HG02759 (cell line): Measurements from ENCODE around the gene FRG2B.
"Not testable (repeated sequence)": the region's sequence is repeated elsewhere in the genome, so short reads cannot be mapped to it uniquely, and the experiment has no call there.

ENCODE experiments used
- ATAC-seq: cut with Tn5 transposase; IDR thresholded peaks from one replicate; pipeline ENCODE4 v1.9.1; 2021; ENCODE audit warnings: mild to moderate bottlenecking, moderate library complexity; ENCODE audit not compliant: unreplicated experiment

FRG2B gene

DNA sequence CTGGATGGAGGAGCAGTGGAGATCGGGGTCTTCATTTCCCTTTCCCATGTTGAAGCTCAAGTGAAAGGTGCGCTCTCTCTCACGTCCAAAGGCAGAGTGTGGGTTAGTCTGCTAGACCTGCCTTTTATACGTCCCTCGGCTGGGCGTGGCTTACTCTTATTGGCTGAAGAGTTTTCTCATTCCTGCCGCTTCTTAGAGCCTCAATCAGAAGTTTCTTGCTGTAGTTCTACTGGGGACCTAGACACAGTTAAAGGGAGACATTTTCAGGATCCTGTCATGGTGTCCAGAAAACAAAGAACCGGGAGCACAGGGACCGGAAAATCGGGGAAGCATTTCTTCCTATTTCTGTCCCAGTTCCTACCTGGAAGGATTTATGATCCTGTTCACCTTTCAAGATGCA lies at the start of gene FRG2B:
TSS of gene FRG2B (minus strand) at position 101 of the 400 bp plus-strand sequence. CDS start at position 48, 53 bp downstream.
- not testable (repeated sequence) for ATAC-seq

DNA sequence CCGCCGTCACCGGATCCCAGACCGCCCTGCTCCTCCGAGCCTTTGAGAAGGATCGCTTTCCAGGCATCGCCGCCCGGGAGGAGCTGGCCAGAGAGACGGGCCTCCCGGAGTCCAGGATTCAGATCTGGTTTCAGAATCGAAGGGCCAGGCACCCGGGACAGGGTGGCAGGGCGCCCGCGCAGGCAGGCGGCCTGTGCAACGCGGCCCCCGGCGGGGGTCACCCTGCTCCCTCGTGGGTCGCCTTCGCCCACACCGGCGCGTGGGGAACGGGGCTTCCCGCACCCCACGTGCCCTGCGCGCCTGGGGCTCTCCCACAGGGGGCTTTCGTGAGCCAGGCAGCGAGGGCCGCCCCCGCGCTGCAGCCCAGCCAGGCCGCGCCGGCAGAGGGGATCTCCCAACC lies 40.9 kb upstream of the FRG2B start:
- not testable (repeated sequence) for ATAC-seq

DNA sequence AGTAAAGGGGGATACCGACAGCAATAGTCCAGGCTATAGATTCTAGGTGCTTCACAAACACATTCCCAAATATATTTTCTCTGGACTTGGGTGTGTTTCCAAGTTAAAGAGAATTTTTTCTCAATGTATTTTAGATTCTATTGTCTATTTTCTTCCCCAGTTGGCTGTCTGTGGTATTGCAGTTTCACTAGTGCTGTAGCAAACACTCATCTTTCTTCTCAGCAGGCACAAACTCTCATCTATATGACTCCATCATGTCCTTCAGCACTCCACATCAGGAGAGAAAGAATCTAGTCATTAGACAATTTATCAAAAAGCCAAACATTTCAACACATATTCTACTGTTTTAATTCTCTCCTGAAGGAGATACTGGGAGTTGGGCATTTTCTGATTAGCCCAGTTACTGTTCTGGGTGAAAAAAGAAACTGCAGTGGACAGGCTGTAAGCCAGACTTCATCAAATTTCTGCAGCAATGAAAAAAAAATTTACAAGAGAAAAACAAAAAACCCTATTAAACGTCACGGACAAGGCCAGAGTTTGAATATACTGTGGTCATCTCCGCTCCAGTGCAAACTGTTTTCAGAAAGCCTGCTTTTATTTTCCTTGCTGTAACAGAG lies 37.1 kb upstream of the FRG2B start:
- not testable (repeated sequence) for ATAC-seq

DNA sequence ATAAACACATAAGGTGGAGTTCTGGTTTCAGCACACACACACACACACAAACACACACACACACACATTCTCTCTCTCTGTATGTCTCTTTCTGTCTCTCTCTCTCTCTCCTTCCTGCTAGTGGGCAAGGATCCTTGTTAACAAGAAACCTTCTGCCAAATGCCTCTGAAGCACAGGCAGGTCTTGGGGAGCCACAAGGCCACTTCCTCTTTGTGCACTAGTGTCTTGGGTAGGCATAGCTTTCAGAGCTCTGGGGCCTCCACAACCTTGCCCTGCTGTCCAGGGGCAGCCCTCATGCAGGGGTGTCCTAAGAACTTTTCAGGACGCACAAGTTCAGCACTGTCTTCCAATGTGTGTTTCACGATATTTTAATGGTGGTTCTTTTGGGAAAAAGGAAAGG lies 34.5 kb upstream of the FRG2B start:
- not testable (repeated sequence) for ATAC-seq

DNA sequence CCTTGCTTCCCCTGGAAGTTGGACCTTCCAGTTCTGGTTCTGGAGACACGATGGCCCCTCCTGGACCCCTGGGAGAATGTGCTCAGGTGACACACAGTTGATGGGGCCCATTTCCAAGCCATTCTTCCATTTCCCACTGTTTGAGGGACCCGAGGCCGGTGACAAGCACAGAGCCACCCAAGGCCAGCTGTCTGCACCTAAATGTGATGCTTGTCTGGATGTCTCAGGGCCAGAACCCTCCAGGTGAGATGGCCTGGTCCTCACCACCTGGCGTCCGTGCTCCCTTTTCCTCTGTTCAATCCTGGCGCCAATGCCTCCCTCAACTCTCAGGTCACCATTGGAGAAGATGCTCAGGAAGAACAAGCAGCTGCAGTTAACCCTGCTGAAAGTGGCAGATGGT lies 33.9 kb upstream of the FRG2B start:
- ATAC-seq: not testable (repeated sequence)

DNA sequence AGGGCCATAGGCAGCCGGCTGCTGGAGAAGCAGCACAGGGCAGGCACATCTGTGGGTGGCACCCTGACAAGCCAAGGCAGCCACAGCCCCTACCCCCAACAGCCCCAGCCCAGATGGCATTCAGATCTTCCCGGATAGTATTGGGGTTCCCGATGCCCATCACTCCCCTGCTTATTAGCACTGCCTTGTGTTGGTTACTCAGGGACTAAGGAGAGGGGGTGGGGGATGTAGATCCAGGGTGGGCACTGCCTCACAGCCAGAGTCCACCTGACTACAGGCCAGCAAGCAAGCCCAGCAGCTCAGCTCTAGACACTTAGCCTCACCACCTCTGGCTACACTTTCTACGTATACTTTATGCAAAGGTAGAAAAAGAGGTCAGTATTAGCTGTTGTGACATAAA lies 30.7 kb upstream of the FRG2B start:
- not testable (repeated sequence) for ATAC-seq

DNA sequence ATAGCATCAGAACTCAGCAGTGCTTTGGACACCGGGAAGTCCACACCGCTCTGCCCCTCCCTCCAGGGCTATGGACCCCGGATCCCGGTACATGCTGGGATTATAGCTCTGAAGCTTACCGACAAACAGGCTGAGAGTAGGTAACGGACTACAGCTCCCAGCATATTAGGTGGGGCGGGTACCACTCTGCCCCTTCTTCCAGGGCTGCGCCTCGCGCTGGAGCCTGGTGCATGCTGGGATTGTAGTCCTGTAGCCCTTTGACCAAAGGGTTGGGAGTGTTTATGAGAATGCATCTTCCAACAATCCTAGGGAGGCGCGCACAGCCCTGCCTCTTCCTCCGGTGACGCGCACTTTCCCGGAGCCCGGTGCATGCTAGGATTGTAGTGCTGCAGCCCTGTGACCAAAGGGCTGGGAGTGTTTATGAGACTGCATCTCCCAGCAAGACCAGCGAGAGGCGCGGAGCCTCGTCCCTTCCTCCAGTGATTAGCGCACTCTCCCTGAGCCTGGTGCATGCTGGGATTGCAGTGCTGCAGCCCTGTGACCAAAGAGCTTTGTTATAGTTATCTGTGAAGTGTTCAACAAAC lies 22.4 kb upstream of the FRG2B start:
- not testable (repeated sequence) for ATAC-seq

DNA sequence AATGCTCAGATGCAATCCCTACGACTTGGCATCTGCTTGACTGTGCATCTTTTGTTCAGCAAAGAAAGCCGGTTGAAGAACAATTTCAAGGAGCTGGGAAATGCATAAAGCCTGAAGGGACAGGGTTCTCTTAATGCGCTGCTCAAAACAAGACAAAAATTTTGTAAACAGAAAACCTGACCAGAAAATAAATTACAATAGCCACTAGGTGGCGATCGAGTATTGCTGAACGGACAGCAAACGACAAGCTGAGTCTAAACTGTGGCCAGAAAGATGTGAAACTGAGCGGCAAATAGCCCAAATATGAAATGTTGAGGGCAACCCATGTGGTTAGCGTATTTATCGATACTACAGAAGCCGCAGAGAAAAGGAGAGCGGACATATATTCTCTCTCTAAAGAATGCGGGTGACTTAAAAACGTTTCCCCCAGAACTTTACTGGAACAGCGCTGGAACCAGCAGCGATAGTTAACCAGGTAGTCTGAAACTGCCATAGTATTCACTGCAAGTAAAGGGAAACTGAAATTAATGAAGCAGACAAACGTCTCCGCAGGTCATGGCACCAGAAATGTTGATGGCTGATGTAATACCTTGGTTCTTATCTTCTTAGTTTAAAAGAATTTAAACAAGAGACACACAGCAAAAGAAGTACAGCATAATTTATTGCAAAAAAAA lies 20.6 kb upstream of the FRG2B start:
- ATAC-seq: peak; percentile 92

DNA sequence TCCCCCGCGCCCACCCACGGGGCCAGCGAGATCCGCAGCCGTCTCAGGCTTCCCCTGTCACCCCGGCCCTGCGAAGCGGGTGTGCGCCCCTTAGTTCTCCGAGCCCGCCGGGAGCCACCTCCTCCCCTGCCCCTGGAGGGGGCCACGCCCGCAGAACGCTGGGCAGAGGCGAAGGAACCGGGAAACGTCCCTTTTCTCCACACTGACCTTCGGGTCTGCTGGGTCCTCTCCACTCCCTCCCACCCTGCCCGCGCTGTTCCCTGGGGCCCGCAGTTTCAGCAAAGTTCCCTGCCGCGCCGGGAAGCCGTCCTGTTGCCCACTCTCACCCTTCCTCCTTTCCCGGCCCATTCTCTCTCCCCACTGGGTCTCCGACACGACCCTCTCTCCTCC lies 11.2 kb upstream of the FRG2B start:
- ATAC-seq: not testable (repeated sequence)

DNA sequence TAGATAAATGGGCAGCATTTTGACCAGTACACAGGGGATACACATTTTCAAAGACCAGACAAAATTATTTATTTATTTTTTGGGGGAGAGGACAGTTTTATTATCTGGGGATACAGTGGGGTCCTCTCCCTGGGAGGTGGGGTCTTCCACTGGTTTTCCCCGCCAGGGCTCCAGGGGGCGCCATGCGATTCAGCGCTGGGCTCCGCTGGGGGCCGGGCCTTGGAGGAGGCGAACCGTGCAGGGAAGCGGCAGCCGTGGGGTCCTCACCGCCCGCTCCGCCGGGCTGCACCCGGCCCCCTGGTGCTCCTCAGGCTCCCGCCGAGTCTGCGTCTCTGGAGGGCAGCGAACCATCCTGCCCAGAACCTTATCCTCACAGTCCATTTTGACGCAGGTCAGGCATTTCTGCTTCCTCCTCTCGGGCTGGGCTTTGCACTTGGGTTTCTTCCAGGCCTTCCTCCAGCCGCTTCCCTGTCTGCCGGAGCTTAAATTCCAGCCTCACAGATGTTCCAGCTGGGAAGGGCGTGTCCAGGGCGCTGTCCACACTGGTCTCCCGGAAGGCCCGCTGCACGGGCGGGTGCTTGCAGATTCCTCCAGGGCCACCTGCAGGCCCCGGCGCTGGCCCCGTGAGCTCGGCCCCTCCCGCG lies 10.7 kb upstream of the FRG2B start:
- not testable (repeated sequence) for ATAC-seq

DNA sequence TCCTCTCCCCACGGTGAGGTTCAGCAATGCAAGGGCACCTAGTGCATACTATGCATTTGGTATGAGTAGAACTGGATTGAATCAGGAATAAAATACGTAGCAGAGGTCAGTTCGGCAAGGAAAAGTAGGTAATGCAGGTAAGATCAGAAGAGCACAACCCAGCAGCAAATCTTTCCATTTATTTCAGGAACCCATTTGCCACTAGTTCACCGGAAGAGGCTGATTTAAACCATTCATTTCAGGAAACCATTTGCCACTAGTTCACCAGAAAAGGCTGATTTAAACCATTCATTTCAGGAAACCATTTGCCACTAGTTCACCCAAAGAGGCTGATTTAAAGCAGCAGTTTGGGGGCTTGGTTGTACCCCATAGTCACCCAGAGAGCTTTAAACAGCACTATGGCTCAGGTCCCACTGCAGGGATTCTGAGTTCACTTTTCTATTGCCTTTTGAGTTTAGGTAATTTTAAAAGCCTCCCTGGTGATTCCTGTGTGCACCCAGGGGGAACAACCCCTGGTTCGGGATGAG lies 4.2 kb upstream of the FRG2B start:
- not testable (repeated sequence) for ATAC-seq

DNA sequence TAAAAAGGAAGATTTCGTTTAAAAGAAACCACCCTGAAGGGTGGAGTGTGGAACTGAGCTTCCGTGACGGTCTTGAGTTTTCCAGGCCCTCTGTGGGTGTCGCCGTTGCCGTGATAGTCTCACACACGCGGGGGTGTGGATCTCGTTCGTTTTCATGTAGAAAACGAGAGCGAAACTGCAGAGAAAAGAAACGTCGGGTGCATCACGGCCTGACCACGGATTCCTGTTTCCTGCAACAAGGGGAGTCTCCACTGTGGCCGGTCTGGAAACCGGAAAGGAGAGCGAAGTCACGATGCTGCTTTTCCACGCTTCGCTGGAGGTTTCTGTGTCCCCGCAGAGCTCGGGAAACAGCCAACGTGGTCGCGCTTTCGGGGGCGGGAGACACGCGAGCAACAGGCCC lies 4.1 kb downstream of the FRG2B start:
- ATAC-seq: not testable (repeated sequence)

DNA sequence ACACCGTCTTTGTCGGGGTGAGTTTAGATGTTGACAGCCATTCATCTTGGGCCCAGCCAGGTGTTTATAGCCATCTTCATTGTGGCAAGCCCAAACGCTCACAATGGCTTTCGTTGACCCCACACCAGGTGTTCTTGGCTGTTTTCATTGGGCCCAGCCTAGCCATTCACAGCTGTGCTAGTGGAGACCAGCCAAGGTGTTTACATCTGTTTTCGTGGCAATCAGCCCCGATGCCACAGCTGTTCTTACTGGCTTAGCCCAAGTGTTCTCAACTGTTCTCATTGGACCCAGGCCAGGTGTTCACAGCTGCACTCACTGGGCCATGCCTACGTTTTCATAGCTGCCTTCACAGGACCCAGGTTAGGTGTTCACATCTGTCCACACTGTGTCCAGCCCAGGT lies 7.7 kb downstream of the FRG2B start:
- no peak for ATAC-seq

DNA sequence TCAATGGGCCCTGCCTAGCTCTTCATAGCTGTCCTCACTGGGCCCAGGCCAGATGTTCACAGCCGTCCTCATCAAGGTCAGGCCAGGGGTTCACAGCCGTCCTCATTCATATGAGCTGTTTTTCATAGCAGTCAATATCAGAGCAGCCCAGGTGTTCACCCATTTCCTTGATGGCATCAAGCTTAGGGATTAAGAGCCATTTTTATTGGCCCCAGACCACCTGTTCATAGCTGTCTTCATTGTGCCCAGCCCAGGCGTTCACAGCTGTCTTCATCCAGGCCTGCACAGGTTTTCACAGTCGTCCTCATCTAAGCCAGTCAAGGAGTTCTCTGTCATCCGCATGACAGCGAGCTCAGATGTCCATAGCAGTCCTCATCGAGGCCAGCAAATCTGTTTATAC lies 9.4 kb downstream of the FRG2B start:
- ATAC-seq: no peak

DNA sequence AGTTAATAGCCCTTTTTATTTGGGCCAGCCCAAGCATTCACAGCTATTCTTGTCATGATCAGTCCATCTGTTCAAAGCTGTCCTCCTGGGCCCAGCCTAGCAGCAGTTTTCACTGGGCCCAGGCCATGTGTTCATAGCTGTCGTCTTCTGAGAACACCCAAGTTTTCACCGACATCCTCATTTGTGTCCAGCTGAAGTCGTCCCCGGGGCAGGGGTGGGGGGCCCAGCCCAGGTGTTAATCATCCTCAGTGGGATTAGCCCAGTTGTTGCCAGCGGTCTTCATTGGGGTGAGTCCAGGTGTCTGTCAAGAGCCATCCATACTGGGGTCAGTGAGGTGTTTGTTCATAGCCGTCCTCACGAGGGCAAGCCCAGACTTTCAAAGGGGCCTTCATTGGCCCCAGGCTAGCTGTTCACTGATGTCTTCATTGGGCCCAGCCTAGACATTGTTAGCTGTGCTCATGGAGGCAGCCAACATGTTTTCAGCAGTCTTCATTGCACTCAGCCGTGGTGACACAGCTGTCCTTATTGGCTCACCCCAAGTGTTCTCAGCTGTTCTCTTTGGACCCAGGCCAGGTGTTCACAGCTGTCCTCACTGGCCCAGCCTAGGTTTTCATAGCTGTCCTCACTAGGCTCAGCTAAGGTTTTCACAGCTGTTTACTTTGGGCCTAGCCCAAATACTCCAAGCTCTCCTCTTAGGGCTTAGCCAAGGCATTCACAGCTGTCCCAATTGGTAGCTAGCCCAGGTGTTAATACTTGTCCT lies 10.0 kb downstream of the FRG2B start:
- ATAC-seq: no peak

DNA sequence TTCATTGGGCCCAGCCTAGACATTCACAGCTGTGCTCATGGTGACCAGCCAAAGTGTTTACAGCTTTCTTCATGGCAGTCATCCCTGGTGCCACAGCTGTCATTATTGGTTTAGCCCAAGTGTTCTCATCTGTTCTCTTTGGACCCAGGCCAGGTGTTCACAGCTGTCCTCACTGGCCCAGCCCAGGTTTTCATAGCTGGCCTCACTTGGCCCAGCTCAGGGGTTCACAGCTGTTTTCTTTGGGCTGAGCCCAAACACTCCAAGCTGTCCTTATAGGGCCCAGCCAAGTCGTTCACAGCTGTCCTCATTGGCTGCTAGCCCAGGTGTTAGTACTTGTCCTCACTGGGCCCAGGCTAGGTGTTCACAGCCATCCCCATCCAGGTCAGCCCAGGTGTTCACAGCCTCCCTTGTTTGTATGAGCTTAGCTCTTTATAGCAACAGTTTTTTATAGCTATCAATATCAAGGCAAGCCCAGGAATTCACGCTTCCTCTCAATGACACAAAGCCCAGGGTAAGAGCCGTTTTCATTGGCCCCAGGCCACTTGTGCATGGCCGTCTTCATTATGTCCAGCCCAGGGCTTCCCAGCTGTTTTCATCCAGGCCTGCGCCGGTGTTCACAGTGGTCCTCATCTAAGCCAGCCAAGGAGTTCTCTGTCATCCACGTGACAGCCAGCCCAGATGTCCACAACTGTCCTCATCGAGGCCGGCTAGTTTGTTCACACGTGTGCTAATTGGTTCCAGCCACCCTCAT lies 11.6 kb downstream of the FRG2B start:
- no peak for ATAC-seq

DNA sequence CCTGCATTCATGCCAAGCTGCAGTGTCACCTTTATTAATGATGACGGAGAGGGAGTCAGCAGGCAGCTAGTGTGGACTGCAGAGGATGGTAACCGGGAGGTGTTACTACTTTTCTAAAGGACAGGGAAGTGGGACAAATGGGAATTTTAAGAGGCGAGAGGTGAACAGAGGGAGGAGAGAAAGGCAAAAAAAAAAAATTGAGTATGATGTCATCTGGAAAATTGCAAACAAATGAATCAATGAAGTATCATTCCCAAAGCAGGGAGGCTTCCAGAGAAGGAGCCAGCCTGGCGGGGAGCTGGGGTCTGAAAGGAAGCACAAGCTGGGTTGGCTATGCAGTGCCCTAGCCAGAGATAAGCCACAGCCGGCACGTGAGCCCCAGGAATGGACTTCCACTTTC lies 12.9 kb downstream of the FRG2B start:
- no peak for ATAC-seq

DNA sequence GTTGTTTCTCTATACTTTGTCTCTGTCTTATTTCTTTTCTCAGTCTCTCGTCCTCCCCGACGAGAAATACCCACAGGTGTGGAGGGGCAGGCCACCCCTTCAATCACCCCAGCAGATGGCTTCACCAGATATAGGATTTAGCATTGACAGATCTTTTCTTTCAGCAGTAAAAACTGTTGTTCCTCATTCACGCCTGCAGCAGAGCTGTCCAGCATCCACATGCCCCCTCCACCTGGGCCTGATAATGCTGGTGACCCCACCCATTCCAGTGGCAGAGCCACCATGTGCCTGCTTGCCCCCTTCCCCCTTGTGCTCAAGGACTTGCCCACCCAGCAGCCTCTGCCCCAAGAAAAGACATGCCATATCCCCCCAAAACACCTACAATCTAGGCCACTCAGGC lies 15.5 kb downstream of the FRG2B start:
- no peak for ATAC-seq

DNA sequence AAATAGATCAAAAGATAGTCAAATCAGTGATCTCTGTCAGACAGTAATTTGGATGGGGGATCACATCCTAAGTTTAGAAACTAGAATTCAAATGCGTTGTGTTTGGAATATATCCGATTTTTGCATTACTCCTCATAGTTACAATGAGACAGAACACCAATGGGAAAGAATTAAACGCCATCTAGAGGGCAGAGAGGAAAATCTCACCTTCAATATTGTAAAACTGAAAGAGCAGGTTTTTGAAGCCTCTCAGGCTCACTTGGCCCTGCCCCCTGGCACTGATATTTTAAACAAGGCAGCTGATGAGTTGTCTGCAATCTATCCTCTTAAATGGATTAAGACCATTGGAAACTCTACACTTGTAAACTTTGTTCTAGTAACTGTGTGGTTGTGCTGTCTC lies 17.7 kb downstream of the FRG2B start:
- no peak for ATAC-seq

DNA sequence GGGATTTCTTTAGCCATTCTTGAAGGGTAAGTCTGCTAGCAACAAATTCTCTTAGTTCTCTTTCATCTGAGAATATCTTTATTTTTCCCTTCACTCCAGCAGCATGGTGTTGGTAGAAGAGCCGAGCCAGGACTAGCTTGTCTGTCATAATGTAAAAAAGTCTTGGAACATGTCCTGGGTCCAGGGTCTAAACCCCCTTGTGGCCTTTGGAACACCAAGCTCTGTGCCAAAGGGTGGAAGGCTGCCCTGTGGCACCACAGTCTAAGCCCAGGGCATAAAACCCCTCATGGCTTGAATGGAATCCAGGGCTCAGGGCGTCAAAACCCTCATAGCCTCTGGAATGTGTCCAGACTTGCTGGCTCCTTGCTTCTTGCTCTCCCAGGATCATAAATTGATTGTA lies 23.2 kb downstream of the FRG2B start:
- ATAC-seq: not testable (repeated sequence)
